GM12878 (cell line): ENCODE measurements around the gene PTPRC. TPM values are rescaled to one million over a fixed set of nuclear protein-coding genes. Genes with fewer than 3 reads are reported as not detected.

Experiments used
- ATAC-seq: fragments of 200-7000 bp; cut with Tn5 transposase; 3 replicates; pipeline ENCODE4 v1.9.1; 2020; ENCODE audit warnings: mild to moderate bottlenecking, moderate library complexity
- BruUV-seq: library from RNA; stranded (reverse); fragments of 400-500 nt; replicated peaks from 2 replicates; lab custom pipeline; 2021; lab: Mats Ljungman, UMichigan
- CTCF ChIA-PET: fragments of 300-600 bp; sonication (Branson Sonifier 250); formaldehyde crosslinking; extraction: SDS; loops from one replicate; lab custom pipeline; 2021; ENCODE audit warnings: inconsistent platforms; lab: Yijun Ruan, JAX
- POLR2A ChIA-PET: fragments of 350-600 bp; formaldehyde crosslinking; extraction: SDS; loops from one replicate; lab custom pipeline; 2021; ENCODE audit warnings: inconsistent platforms; lab: Charles Lee
- RAD21 ChIA-PET: fragments of 300-600 bp; sonication (Branson Sonifier 250); formaldehyde crosslinking; loops from one replicate; lab custom pipeline; 2023; ENCODE audit warnings: antibody characterized with exemption; ENCODE audit not compliant: unreplicated experiment; lab: Charles Lee
- SMC1A ChIA-PET: fragments of 300-600 bp; sonication (Branson Sonifier 250); formaldehyde crosslinking; loops from one replicate; lab custom pipeline; 2023; ENCODE audit not compliant: unreplicated experiment, uncharacterized antibody; lab: Charles Lee
- DNase-seq: peaks from one replicate; pipeline ENCODE4 v3.0.0-alpha.2; 2011; ENCODE audit warnings: low read depth, low spot score
- FAIRE-seq: peaks from 3 replicates; lab custom pipeline; 2011; peaks lifted over from hg19 to GRCh38; lab: Jason Lieb, UNC
- H2AFZ ChIP-seq: 2 replicates; pipeline ENCODE4 v1.6.0; 2011; ENCODE audit warnings: low read depth, low read length, control low read depth; ENCODE audit not compliant: control insufficient read depth
- H3K27ac ChIP-seq: 2 replicates; pipeline ENCODE4 v1.5.1; 2011; ENCODE audit warnings: control low read depth; ENCODE audit not compliant: control insufficient read depth, insufficient read depth
- H3K27me3 ChIP-seq, 2 experiments: replicated peaks in 1 of 2; 2 replicates each; pipeline versions ENCODE4 v1.6.0 to v1.6.1; 2011; ENCODE audit warnings: low read length in 1 of 2; ENCODE audit not compliant: control insufficient read depth in 2 of 2, insufficient read depth in 2 of 2
- H3K36me3 ChIP-seq, 2 experiments: 2 replicates each; pipeline ENCODE4 v1.5.1; 2011; ENCODE audit warnings: low read length in 1 of 2; ENCODE audit not compliant: control insufficient read depth in 2 of 2, insufficient read depth in 2 of 2
- H3K4me1 ChIP-seq: 2 replicates; pipeline ENCODE4 v1.6.1; 2011; ENCODE audit warnings: mild to moderate bottlenecking, low read length, moderate library complexity, mixed read lengths; ENCODE audit not compliant: control insufficient read depth, insufficient read depth
- H3K4me2 ChIP-seq: 2 replicates; pipeline ENCODE4 v1.6.0; 2011; ENCODE audit warnings: control low read depth; ENCODE audit not compliant: control insufficient read depth, insufficient read depth
- H3K4me3 ChIP-seq: fragments of 200-600 bp; sonication (generic); 2 replicates; pipeline ENCODE4 v1.5.1; 2016
- H3K79me2 ChIP-seq: 2 replicates; pipeline ENCODE4 v1.6.0; 2011; ENCODE audit warnings: low read length; ENCODE audit not compliant: control insufficient read depth, insufficient read depth
- H3K9ac ChIP-seq: 2 replicates; pipeline ENCODE4 v1.8.0; 2011; ENCODE audit warnings: low read length, control low read depth, mixed read lengths; ENCODE audit not compliant: control insufficient read depth, insufficient read depth
- H3K9me3 ChIP-seq: replicated peaks from 3 replicates; pipeline ENCODE4 v1.5.1; 2011; ENCODE audit warnings: mild to moderate bottlenecking, low read length; ENCODE audit not compliant: control insufficient read depth, insufficient read depth
- H4K20me1 ChIP-seq: 2 replicates; pipeline ENCODE4 v1.6.0; 2011; ENCODE audit not compliant: control insufficient read depth, insufficient read depth
- BACH1 ChIP-seq: fragments of 450-650 bp; IDR thresholded peaks from 2 replicates; pipeline ENCODE4 v1.6.1; 2017; ENCODE audit warnings: mild to moderate bottlenecking, borderline replicate concordance
- CREB1 ChIP-seq: IDR thresholded peaks from 2 replicates; pipeline ENCODE4 v1.6.1; 2012; ENCODE audit warnings: low read depth, mild to moderate bottlenecking, inconsistent platforms
- ELK1 ChIP-seq: IDR thresholded peaks from 2 replicates; pipeline ENCODE4 v1.6.1; 2012; ENCODE audit warnings: low read depth, low read length, improper control_type of control experiment
- EZH2 ChIP-seq: IDR thresholded peaks from 2 replicates; pipeline ENCODE4 v1.6.1; 2012; ENCODE audit warnings: low read depth, mild to moderate bottlenecking, control low read depth, inconsistent platforms, low read length, borderline replicate concordance; ENCODE audit not compliant: control insufficient read depth
- GATAD2B ChIP-seq: fragments of 450-650 bp; conservative IDR thresholded peaks from 2 replicates; pipeline ENCODE4 v1.6.1; 2017; ENCODE audit warnings: low read depth, mild to moderate bottlenecking, moderate library complexity
- HCFC1 ChIP-seq: fragments of 150-350 bp; IDR thresholded peaks from 2 replicates; pipeline ENCODE4 v1.6.1; 2014; ENCODE audit warnings: low read length
- HDAC6 ChIP-seq: fragments of 200-600 bp; sonication (generic); IDR thresholded peaks from one replicate; pipeline ENCODE4 v1.8.0; 2017; ENCODE audit warnings: antibody characterized with exemption; ENCODE audit not compliant: unreplicated experiment
- IRF3 ChIP-seq: fragments of 450-650 bp; IDR thresholded peaks from 2 replicates; pipeline ENCODE4 v1.6.1; 2014; ENCODE audit warnings: mild to moderate bottlenecking
- MLLT1 ChIP-seq: fragments of 450-650 bp; IDR thresholded peaks from 2 replicates; pipeline ENCODE4 v1.6.1; 2016; ENCODE audit warnings: mild to moderate bottlenecking
- NR2C1 ChIP-seq: fragments of 450-650 bp; IDR thresholded peaks from 2 replicates; pipeline ENCODE4 v1.6.1; 2017; ENCODE audit warnings: antibody characterized with exemption, mild to moderate bottlenecking, moderate library complexity
- NR2C2 ChIP-seq: IDR thresholded peaks from 2 replicates; pipeline ENCODE4 v1.6.1; 2011; ENCODE audit warnings: borderline replicate concordance, low read depth; ENCODE audit not compliant: control insufficient read depth, insufficient read length
- RB1 ChIP-seq: fragments of 450-650 bp; formaldehyde crosslinking; IDR thresholded peaks from 2 replicates; pipeline ENCODE4 v1.6.1; 2017; ENCODE audit warnings: mild to moderate bottlenecking, borderline replicate concordance
- SIN3A ChIP-seq: IDR thresholded peaks from 2 replicates; pipeline ENCODE4 v1.6.1; 2012; ENCODE audit warnings: low read depth, low read length, improper control_type of control experiment
- SP1 ChIP-seq: IDR thresholded peaks from one replicate; pipeline ENCODE4 v1.6.1; 2011; ENCODE audit warnings: low read depth, low read length
- ZBTB11 ChIP-seq: fragments of 450-650 bp; formaldehyde crosslinking; IDR thresholded peaks from 2 replicates; pipeline ENCODE4 v1.5.0; 2022; ENCODE audit warnings: mild to moderate bottlenecking, missing genetic modification characterization
- WGBS: methylation state at CpG from one replicate; pipeline ENCODE4 v1.1.6; 2016; ENCODE audit warnings: low lambda C conversion rate; ENCODE audit not compliant: insufficient replicate concordance, insufficient coverage; ENCODE audit errors: missing lambda C conversion rate; 5-methylcytosine and 5-hydroxymethylcytosine counted together
- in situ Hi-C: fragments of 300-500 bp; cut with MboI; formaldehyde crosslinking; loops from 9 replicates; pipeline ENCODE4 v1.14.3; 2018; ENCODE audit warnings: mixed read lengths
- intact Hi-C: fragments of 100-400 bp; cut with micrococcal nuclease; formaldehyde crosslinking; loops from one replicate; pipeline ENCODE4 v1.14.2; 2022; ENCODE audit not compliant: unreplicated experiment
- polyA plus RNA-seq, 11 experiments: library from polyadenylated mRNA; depleted of rRNA in 4 of 11; unstranded in 6 of 11; stranded (reverse) in 5 of 11; fragments of >200 nt; fragmentation: Nextera tagmentation in 4 of 11; fragmentation: Illumina TruSeq in 1 of 11; extraction: Ambion mirVana in 4 of 11; extraction: Trizol in 1 of 11; gene quantifications; 1 replicate in 1 of 11; 2 replicates in 10 of 11; pipeline versions ENCODE4 v1.2.1 to v1.2.3, GENCODE V29; 2011 to 2016; ENCODE audit warnings: inconsistent platforms in 2 of 11, missing spikeins in 2 of 11, low read depth in 1 of 11
- total RNA-seq, 4 experiments: library from RNA; depleted of rRNA in 3 of 4; stranded (reverse); fragments of >200 nt in 3 of 4; fragmentation: Illumina TruSeq in 1 of 4; extraction: Trizol in 1 of 4; gene quantifications; 2 replicates each; pipeline versions ENCODE4 v1.2.1 to v1.2.3, GENCODE V29; 2013 to 2021

The PTPRC gene
- total and polyA plus RNA-seq, 10 of the 15 experiments (the other 5 are each of a cell fraction or from before 2014, with no cell fraction given), result 72.9 to 221 (median 118) TPM

- ATAC-seq (peak; percentile 82), FAIRE-seq (peak; percentile 81), DNase-seq (peak; percentile 93)
- Histone ChIP-seq H3K79me2 (no peaks in the 10 kb centered on the region), H3K27me3 (no peaks in the 10 kb centered on the region), H3K4me1 (peaks cover 47% of the 10 kb centered on the region), H3K9ac (peak overlapping the region; percentile 62), H4K20me1 (no peaks in the 10 kb centered on the region), H3K4me3 (peak overlapping the region; percentile 50; the same call in 1 of the 2 replicates), H3K9me3 (no peaks in the 10 kb centered on the region; the same call in 2 of the 3 replicates), H3K36me3 (no peaks in the 10 kb centered on the region), H2AFZ (peak overlapping the region; percentile 73), H3K27ac (peak overlapping the region; percentile 93), H3K4me2 (peak overlapping the region; percentile 17)
- no TSS peak for BruUV-seq
- in situ Hi-C loops (no loop called here), intact Hi-C loops (loop anchor here (1.0 to 10.0 kb wide), 5 partner anchors 20 to 554 kb away; no protein-coding TSS in a partner anchor)
- ChIA-PET SMC1A (interaction anchor here (0.6 to 7.4 kb wide), 38 partner anchors 8 to 622 kb away, joined by 3 to 251 read pairs (median 6); partner anchors contain the start of gene PTPRC), POLR2A (interaction anchor here (0.6 to 7.4 kb wide), 21 partner anchors 10 to 453 kb away, joined by 3 to 106 read pairs (median 9); partner anchors contain the start of gene PTPRC), RAD21 (interaction anchor here (0.7 to 7.2 kb wide), 35 partner anchors 11 to 552 kb away, joined by 3 to 154 read pairs (median 7); partner anchors contain the start of gene PTPRC), CTCF (interaction anchor here (0.6 to 4.9 kb wide), 24 partner anchors 10 to 455 kb away, joined by 3 to 45 read pairs (median 4); partner anchors contain the start of gene PTPRC)
- 0% methylated on average over 10 of the region's 10 CpGs for WGBS
- TF ChIP-seq SP1 (no peak), ZBTB11 (no peak), MLLT1 (peak; percentile 85), BACH1 (no peak), EZH2 (no peak), SIN3A (no peak), CREB1 (no peak), HCFC1 (no peak), NR2C2 (no peak), IRF3 (no peak), NR2C1 (no peak), ELK1 (no peak), GATAD2B (peak; percentile 65; the same call in 1 of the 2 replicates), RB1 (no peak), HDAC6 (no peak)
Measured at GRCh38 chr1:198620951-198621824, 17.7 kb upstream of the PTPRC start.
